ENCODE results near the gene SPA17.

DNA sequence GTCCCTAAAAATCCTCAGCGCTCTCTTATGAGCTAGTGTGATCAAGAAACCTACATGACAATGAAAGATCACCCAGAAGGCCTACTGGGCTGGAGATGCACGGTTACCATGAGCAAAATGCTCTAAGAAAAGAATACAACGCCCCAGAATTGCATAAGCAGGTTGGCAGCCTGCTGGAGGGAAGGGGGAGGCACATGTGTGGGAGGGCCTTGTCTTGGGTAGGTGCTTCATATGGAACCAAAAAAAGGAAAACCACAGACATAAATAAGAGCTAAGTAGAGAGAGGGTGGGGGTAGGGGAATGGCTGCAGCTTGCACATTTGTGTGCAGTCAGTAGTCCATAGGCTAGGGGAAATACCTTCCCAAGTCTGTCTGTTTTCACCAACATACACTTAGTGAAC is 3.0 kb upstream of the SPA17 start:
- TF ChIP-seq, protein P1, sequence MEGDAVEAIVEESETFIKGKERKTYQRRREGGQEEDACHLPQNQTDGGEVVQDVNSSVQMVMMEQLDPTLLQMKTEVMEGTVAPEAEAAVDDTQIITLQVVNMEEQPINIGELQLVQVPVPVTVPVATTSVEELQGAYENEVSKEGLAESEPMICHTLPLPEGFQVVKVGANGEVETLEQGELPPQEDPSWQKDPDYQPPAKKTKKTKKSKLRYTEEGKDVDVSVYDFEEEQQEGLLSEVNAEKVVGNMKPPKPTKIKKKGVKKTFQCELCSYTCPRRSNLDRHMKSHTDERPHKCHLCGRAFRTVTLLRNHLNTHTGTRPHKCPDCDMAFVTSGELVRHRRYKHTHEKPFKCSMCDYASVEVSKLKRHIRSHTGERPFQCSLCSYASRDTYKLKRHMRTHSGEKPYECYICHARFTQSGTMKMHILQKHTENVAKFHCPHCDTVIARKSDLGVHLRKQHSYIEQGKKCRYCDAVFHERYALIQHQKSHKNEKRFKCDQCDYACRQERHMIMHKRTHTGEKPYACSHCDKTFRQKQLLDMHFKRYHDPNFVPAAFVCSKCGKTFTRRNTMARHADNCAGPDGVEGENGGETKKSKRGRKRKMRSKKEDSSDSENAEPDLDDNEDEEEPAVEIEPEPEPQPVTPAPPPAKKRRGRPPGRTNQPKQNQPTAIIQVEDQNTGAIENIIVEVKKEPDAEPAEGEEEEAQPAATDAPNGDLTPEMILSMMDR (conservative IDR thresholded peaks at IDR 0.05; ENCODE audit: low read depth, low read length) = no peak
- TF ChIP-seq EZH2 (IDR thresholded peaks at IDR 0.05; ENCODE audit: borderline replicate concordance, low read depth, low read length, poor library complexity, severe bottlenecking) = no peak

All from A673 (cell line).